Activated CD4-positive, CD25-positive, alpha-beta regulatory T cell treated with anti-CD3 and anti-CD28 coated beads, Interleukin-2, amount 50 U/mL, for 24 hours (primary cell): ENCODE data around the gene TBC1D20.
"Not testable (repeated sequence)": the region's sequence is repeated elsewhere in the genome, so short reads cannot be mapped to it uniquely, and the experiment has no call there.

Experiments
- ATAC-seq, 2 donors: fragments of 150-1000 bp; cut with Tn5 transposase; one replicate each; pipeline ENCODE4 v1.10.0; 2021; ENCODE audit warnings: mild to moderate bottlenecking in 1 of 2, moderate library complexity in 1 of 2

The TBC1D20 gene, protein sequence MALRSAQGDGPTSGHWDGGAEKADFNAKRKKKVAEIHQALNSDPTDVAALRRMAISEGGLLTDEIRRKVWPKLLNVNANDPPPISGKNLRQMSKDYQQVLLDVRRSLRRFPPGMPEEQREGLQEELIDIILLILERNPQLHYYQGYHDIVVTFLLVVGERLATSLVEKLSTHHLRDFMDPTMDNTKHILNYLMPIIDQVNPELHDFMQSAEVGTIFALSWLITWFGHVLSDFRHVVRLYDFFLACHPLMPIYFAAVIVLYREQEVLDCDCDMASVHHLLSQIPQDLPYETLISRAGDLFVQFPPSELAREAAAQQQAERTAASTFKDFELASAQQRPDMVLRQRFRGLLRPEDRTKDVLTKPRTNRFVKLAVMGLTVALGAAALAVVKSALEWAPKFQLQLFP

GRCh38 chr20:462199-462991, at the start of gene TBC1D20:
TSS of gene TBC1D20 (minus strand) at chr20:462533. CDS start at chr20:462405, 128 bp downstream.
- peak; percentile 96 to 98 for ATAC-seq

- ATAC-seq, result not testable (repeated sequence)
Measured at GRCh38 chr20:510328-511057, 48.2 kb upstream of the TBC1D20 start.

DNA sequence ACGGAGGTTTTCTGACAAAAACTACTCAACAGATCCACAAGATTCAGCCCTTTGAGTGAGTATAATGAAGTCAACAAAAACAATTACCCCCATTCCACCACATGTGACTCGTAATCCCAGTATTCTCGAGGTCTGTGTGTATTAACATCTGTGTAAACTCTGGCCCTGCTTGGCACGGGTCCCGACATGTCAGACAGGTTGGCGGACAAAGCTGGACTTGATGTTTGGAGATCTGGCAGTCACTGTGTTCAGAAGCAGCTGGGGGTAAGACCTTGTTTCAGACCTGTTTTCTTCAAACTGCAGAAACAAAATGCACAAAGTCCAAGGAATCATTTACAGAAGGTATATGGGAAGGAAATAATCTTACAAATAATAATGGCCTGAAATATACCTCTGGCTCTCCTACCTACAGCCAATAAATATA, 46.0 kb upstream of the TBC1D20 start:
- ATAC-seq, result not testable (repeated sequence)

GRCh38 chr20:507761-508332, 45.5 kb upstream of the TBC1D20 start:
- no peak for ATAC-seq

GRCh38 chr20:507006-507758, 44.8 kb upstream of the TBC1D20 start:
- ATAC-seq, result no peak

- ATAC-seq, result no peak
Measured at GRCh38 chr20:504632-505075, 42.3 kb upstream of the TBC1D20 start.

DNA sequence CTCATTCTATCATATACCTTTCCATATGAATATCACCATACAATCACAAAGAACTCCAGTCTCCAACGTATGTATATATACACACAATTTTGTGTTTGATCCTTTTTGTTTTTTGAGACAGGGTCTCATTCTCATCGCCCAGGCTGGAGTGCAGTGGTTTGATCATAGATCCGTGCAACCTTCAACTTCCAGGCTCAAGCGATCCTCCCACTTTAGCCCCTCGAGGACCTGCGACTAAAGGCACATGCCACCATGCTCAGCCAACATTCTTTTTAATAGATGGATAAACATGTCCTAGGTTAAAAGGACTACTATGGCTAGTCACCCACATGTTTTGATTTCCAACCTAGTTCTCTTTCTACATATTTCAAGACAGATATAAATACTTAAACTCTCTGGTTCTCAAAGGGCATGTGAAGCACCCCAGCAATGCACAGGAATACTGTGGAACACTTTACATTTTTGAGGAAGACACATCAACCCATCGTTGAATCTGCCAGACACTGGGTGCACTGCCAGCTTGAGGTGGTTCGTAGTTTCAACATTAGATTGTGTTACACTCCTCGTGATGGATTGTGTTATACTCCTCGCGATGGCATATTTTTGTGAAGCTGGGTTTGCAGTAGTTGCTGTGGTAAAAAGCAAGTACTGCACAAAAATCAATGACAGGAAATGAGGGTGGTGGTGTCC, 40.9 kb upstream of the TBC1D20 start:
- ATAC-seq, result no peak

GRCh38 chr20:497979-498378, 35.6 kb upstream of the TBC1D20 start:
- no peak for ATAC-seq

DNA sequence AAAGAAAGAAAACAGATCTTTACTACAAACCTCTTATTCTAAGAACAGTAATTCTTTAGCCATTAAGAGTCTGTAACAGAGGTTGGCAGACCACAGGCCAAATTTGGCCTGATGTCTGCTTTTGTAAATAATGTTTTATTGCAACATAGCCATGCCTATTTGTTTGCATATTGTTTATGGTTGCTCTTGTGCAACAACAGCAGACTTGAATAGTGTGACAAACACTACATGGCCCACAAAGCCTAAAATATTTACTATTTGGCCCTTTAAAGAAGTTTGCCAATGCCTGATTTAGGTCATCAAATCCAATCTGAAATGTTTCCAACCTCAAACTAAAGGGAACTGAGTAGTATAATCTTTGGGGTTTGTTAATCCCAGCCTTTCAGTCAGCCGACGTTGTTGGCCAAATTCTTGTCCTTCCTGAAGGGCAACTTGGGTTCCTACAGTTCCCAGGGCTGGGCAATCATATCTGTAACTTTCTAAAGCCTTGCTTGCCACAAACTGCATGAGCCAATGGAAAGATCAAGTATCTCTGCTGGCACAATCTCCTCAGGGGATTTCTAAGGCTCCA, 33.9 kb upstream of the TBC1D20 start:
- no peak for ATAC-seq

DNA sequence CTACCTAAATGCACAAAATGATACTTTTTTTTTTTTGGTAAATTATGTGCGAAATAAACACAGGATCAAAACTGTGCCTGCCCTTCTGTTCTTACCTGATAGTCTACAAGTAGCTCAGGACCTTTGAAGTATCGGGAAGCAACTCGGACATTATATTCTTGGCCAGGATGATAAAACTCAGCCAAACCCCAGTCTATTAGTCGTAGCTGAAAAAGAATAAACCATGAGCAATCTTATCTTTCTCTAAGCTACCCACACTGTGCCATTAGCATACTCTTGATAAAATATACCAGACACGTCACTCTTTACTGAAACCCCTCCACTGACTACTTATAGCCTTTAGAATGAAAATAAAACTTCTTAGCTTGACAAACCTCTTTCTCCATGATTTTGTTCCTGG, 29.8 kb upstream of the TBC1D20 start:
- no peak for ATAC-seq

DNA sequence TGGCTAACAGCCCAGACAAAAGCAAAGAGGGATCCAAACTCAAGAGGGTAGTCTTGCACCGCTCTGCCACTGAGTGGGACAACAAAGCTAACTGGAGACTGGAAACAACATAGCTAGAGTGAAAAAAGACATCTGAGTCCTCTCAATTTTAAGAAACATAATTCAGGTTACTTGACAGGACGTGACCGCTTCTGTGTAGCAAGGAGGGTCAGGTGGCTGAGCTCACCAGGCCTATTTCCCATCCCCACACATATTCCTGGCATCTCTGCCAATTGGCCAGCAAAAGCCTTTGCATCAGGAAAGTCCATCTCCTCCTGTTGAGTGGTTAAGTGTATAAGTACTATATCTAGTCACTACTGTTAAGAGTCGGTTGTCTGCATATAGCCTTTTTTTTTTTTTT, 25.3 kb upstream of the TBC1D20 start:
- ATAC-seq, result no peak

DNA sequence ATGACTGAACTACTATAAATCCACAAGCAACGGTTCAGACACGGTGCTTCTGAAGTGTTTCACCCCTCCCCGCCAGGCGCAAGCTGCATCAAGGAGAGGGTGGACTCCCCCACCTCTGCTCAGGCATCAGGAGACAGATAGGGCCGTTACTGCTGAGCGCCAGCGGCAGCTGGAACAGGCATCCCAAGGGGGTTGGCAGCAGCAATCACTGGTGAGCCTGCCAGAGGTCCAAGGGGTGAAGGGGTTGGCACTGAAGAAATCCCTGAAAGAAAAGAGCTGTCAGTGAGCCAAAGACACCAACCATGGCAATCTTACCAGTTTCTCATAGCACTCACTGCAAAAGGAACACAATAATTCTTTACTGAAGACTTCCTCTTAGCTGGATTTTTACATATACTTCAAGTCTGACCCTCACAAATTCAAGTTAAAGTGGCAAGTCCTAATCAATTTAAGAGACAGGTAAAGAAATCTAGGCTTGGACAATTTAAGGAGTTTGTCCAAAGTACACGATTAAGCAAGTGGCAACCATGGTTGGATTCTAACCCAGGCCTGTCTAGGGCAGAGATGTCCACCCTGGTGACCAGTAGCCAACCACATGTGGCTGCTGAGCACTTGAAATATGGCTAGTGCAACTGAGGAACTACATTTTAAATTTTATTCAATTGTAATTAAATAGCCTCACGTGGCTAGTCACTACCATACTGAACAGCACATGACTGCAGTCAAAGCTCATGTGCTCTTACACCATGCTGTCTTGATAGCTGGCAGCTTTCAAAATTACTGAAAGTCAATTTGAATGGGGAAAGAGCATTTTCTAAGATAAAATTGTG, 21.7 kb upstream of the TBC1D20 start:
- no peak for ATAC-seq

- peak in 1 of 2 donors; percentile 33 for ATAC-seq
Measured at GRCh38 chr20:481167-481566, 18.8 kb upstream of the TBC1D20 start.

DNA sequence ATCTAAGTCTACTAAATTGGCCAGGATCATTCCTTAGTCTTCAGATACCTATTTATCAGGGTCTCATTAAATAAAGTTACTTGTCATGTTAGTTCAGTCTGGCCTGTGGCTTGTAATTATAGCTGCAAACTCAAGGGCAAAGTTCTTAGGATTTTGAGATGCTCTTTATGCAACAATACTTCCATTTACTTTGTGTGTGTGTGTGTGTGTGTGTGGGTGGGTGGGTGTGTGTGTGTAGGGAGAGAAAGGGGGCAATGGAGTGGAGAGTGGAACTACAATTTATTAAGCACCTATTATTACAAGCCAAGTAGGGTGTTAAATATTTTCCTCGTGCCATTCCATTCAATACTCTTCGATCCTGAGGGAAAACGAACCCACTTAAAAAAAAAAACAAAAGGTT, 17.7 kb upstream of the TBC1D20 start:
- no peak for ATAC-seq

- no peak for ATAC-seq
Measured at GRCh38 chr20:479487-479886, 17.2 kb upstream of the TBC1D20 start.

GRCh38 chr20:478949-479429, 16.7 kb upstream of the TBC1D20 start:
- ATAC-seq, result peak; percentile 41 to 64

DNA sequence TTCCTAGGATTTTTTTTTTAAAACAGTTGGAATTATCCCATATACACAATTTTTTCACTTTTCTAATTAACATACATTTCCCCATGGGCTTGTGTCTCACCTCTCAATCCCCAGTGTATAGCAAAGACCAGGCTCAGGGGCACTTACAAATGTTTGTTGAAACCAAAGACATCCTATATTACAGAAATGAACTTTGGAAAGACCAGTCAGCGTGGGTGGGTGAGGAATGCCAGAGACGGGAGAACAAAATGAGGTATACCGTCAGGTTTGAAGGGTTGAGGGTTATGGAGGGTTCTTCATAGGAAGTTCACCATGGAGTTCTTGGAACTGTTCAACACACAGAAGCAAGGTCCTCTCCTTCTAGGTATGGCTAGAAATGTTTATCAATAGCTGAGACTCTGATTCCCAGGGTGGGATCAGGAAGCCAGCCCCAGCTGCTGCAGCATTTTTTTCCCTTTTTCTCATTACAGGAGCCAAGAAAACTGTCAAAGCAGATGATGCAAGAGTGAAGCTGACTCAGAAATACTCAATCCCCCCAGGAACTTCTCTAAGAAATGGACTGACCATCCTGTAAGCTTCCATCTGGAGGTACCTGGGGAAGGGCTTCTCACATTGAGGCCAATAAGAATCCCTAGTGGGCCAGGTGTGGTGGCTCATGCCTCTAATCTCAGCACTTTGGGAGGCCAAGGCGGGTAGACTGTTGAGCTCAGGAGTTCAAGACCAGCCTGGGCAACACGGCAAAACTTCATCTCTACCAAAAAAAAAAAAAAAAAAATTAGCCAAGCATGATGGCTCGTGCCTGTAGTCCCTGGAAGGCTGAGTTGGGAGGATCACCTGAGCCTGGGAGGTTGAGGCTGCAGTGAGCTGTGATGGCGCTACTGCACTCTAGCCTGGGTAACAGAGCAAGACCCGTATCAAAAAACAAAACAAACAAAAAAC, 15.9 kb upstream of the TBC1D20 start:
- ATAC-seq, result no peak

- ATAC-seq, result not testable (repeated sequence)
Measured at GRCh38 chr20:476561-477249, 14.4 kb upstream of the TBC1D20 start.
